Right forelimb (tissue), 1 donor: ENCODE data around the gene ZNF471.

Experiments
- DNase-seq: peaks from one replicate; pipeline ENCODE4 v3.0.0-alpha.2; 2018

The ZNF471 gene

DNA sequence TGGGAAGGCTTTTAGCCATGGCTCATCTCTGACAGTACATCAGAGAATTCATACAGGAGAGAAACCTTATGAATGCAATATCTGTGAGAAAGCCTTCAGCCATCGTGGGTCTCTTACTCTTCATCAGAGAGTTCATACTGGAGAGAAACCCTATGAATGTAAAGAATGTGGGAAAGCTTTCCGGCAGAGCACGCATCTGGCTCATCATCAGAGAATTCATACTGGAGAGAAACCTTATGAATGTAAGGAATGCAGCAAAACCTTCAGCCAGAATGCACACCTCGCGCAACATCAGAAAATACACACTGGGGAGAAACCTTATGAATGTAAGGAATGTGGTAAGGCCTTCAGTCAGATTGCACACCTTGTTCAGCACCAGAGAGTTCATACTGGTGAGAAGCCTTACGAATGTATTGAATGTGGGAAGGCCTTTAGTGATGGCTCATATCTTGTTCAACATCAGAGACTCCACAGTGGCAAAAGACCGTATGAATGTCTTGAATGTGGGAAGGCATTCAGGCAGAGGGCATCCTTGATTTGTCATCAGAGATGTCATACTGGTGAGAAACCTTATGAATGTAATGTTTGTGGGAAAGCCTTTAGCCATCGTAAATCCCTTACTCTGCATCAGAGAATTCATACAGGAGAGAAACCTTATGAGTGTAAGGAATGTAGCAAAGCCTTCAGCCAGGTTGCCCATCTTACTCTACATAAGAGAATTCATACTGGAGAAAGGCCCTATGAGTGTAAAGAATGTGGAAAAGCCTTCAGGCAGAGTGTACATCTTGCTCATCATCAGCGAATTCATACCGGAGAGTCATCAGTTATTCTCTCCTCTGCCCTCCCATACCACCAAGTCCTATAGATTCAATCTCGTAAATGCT, 70.3 kb downstream of the ZNF471 start:
- no peak for DNase-seq
